Measurements from ENCODE around the gene RLF. TPM values are rescaled to one million over a fixed set of nuclear protein-coding genes. Genes with fewer than 3 reads are reported as not detected.

Gene RLF
- polyA plus RNA-seq, 2 of the 4 experiments (the other 2 are of a cell fraction), result 4.7 to 7.9 TPM

GRCh38 chr1:40258445-40258769, 97.2 kb downstream of the RLF start:
- WGBS (ENCODE audit: missing lambda C conversion rate), result 0% methylated on average over 6 of the region's 10 CpGs
- Histone ChIP-seq H3K9me3 (no peaks in the 10 kb centered on the region), H3K4me2 (peak overlapping the region; percentile 73), H3K4me3 (peak overlapping the region; percentile 75), H3K4me1 (0 out of 3 replicates have a peak, but pooled peaks cover 4% of the 10 kb centered on the region), H3K27ac (peak overlapping the region; percentile 90)
- TF ChIP-seq PHF8 (IDR thresholded peaks at IDR 0.05; ENCODE audit: borderline replicate concordance, low read depth), result no peak; the same call in 1 of the 2 replicates
- TF ChIP-seq ESRRA (IDR thresholded peaks at IDR 0.05; ENCODE audit: borderline replicate concordance, low read length), result no peak
- TF ChIP-seq FOSB (CRISPR knock-in tag; IDR thresholded peaks at IDR 0.05), result no peak
- TF ChIP-seq POLR2A (IDR thresholded peaks at IDR 0.05; ENCODE audit: low read length), result no peak
- no peak for TF ChIP-seq POLR2AphosphoS2 (conservative IDR thresholded peaks at IDR 0.05; ENCODE audit: low read length)
- TF ChIP-seq NR3C1 (IDR thresholded peaks at IDR 0.05), result no peak
- no peak for TF ChIP-seq ZSCAN20 (CRISPR knock-in tag; IDR thresholded peaks at IDR 0.05)
- TF ChIP-seq RNF2 (IDR thresholded peaks at IDR 0.05; ENCODE audit: borderline replicate concordance, low read depth), result no peak
- no peak for TF ChIP-seq ZFP36 (IDR thresholded peaks at IDR 0.05; ENCODE audit: borderline replicate concordance, partially characterized antibody)
- ATAC-seq (peak; percentile 7 to 43; a peak in 3 of 6 replicates), DNase-seq (ENCODE audit: low read depth in 1 of 2, low spot score in 1 of 2) (no peak), FAIRE-seq (no peak)
- CTCF ChIA-PET, result no interaction called here
- POLR2A ChIA-PET, result interaction anchor here (0.5 to 1.0 kb wide), 3 partner anchors 8 to 109 kb away, joined by 3 to 4 read pairs (median 4); no protein-coding TSS in a partner anchor

GRCh38 chr1:40264354-40264781, 103.2 kb downstream of the RLF start:
- no peak for FAIRE-seq
- TF ChIP-seq HES2 (IDR thresholded peaks at IDR 0.05), result no peak
- TF ChIP-seq HEYL (CRISPR knock-in tag; IDR thresholded peaks at IDR 0.05), result no peak
- TF ChIP-seq ZC3H11A (IDR thresholded peaks at IDR 0.05), result no peak
- TF ChIP-seq BHLHE40 (IDR thresholded peaks at IDR 0.05; ENCODE audit: low read depth, low read length), result no peak
- TF ChIP-seq MAX (IDR thresholded peaks at IDR 0.05), result no peak
- TF ChIP-seq HOXB13 (CRISPR knock-in tag; IDR thresholded peaks at IDR 0.05; ENCODE audit: low read depth), result no peak
- no peak for TF ChIP-seq SMC3 (IDR thresholded peaks at IDR 0.05)
- TF ChIP-seq RAD21 (conservative IDR thresholded peaks at IDR 0.05 in 1 of 2, IDR thresholded peaks at IDR 0.05 in 1 of 2), result no peak
- no peak for TF ChIP-seq ATOH8 (CRISPR knock-in tag; IDR thresholded peaks at IDR 0.05; ENCODE audit: low read depth)
- no peak for TF ChIP-seq PBX3 (IDR thresholded peaks at IDR 0.05)
- TF ChIP-seq BCL3 (IDR thresholded peaks at IDR 0.05), result no peak
- no peak for TF ChIP-seq CHD2 (IDR thresholded peaks at IDR 0.05; ENCODE audit: low read length, partially characterized antibody)
- TF ChIP-seq JUNB (IDR thresholded peaks at IDR 0.05), result no peak
- no peak for TF ChIP-seq NR3C1 (IDR thresholded peaks at IDR 0.05)
- TF ChIP-seq CBX2 (IDR thresholded peaks at IDR 0.05; ENCODE audit: borderline replicate concordance, low read depth), result no peak
- TF ChIP-seq USF2 (IDR thresholded peaks at IDR 0.05), result no peak
- no peak for TF ChIP-seq MAFK (IDR thresholded peaks at IDR 0.05; ENCODE audit: partially characterized antibody)
- TF ChIP-seq SREBF2 (IDR thresholded peaks at IDR 0.05), result no peak
- no peak for TF ChIP-seq KDM5A (IDR thresholded peaks at IDR 0.05)
- no peak overlapping the region for H3K27ac ChIP-seq
- 96% methylated on average over 3 of the region's 3 CpGs for WGBS (ENCODE audit: missing lambda C conversion rate)
- H3K4me2 ChIP-seq, result no peak overlapping the region
- no peak for DNase-seq (ENCODE audit: low read depth in 1 of 2, low spot score in 1 of 2)
- POLR2A ChIA-PET, result no interaction called here
- CTCF ChIA-PET, result interaction anchor here (1.1 kb wide), 1 partner anchor 50 kb away, joined by 3 read pairs; no protein-coding TSS in a partner anchor
- H3K4me1 ChIP-seq, result no peaks in the 10 kb centered on the region
- no peaks in the 10 kb centered on the region for H3K9me3 ChIP-seq
- ATAC-seq, result no peak
- H3K4me3 ChIP-seq, result no peak overlapping the region
